ENCODE data around the gene EEFSEC.

DNA sequence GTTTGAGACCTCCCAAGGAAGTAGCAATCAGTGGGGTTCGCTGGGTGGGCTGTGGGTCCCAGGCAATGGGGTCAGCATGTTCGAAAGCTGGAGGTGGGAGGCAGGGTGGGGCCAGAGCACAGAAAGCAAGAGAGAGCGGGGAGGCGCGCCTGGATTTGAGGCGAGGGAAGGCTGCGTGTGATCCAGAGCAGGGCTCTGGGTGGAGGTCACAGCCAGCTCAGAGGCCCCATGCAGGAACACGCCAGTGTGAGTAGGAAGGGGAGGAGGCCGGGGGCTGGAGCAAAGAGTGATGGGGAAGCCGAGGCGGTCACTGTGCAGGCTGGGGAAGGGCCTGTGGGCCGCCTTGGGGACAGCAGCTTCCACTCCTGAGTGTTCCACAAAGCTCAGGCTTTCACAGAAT lies 304.7 kb downstream of the EEFSEC start:
- TF ChIP-seq CTCF (IDR thresholded peaks at IDR 0.05; ENCODE audit: low read depth, low read length) (no peak), POLR2A (IDR thresholded peaks at IDR 0.05; ENCODE audit: extremely low read depth, insufficient read length) (no peak), MYC (IDR thresholded peaks at IDR 0.05; ENCODE audit: low read depth, low read length) (no peak)
- TF ChIP-seq, protein P1, sequence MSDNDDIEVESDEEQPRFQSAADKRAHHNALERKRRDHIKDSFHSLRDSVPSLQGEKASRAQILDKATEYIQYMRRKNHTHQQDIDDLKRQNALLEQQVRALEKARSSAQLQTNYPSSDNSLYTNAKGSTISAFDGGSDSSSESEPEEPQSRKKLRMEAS (IDR thresholded peaks at IDR 0.05; ENCODE audit: low read depth, low read length): no peak

Data from NB4 (cell line).